SK-N-SH (cell line): ENCODE measurements around the gene KRTAP10-5.
"Not testable (repeated sequence)": the region's sequence is repeated elsewhere in the genome, so short reads cannot be mapped to it uniquely, and the experiment has no call there.

Experiments
- CHD2 ChIP-seq: fragments of 150-350 bp; IDR thresholded peaks from 2 replicates; pipeline ENCODE4 v1.6.1; 2018; ENCODE audit warnings: low read length; ENCODE audit not compliant: partially characterized antibody
- CTCF ChIP-seq: fragments of 200-600 bp; sonication (generic); IDR thresholded peaks from 2 replicates; pipeline ENCODE4 v1.6.1; 2017; ENCODE audit warnings: antibody characterized with exemption, mild to moderate bottlenecking, moderate library complexity
- EP300 ChIP-seq, 2 experiments: IDR thresholded peaks; 2 replicates each; pipeline versions ENCODE4 v1.4.0 to v1.6.1; 2012; ENCODE audit warnings: borderline replicate concordance in 1 of 2, low read depth in 1 of 2, low read length in 1 of 2
- JUND ChIP-seq: IDR thresholded peaks from 2 replicates; pipeline ENCODE4 v1.4.0; 2012
- POLR2AphosphoS5 ChIP-seq: IDR thresholded peaks from 2 replicates; pipeline ENCODE4 v1.6.1; 2012; ENCODE audit warnings: low read depth, low read length
- RCOR1 ChIP-seq: fragments of 150-350 bp; IDR thresholded peaks from 2 replicates; pipeline ENCODE4 v1.6.1; 2017; ENCODE audit warnings: antibody characterized with exemption, low read length
- REST ChIP-seq: IDR thresholded peaks from 2 replicates; pipeline ENCODE4 v1.6.1; 2012; ENCODE audit warnings: mild to moderate bottlenecking, low read depth, low read length, moderate library complexity
- RXRA ChIP-seq: IDR thresholded peaks from 2 replicates; pipeline ENCODE4 v1.4.0; 2012; ENCODE audit warnings: low read depth, mild to moderate bottlenecking, borderline replicate concordance
- TAF1 ChIP-seq: IDR thresholded peaks from 2 replicates; pipeline ENCODE4 v1.6.1; 2012; ENCODE audit warnings: low read depth, mild to moderate bottlenecking, low read length, moderate library complexity, borderline replicate concordance
- TF ChIP-seq, protein P1 (sequence below): IDR thresholded peaks from 2 replicates; pipeline ENCODE4; 2012

GRCh38 chr21:44627831-44628233 is 47.4 kb upstream of the KRTAP10-5 start:
- TF ChIP-seq CTCF; JUND; RXRA; REST; RCOR1; EP300 (IDR thresholded peaks at IDR 0.05; ENCODE audit: borderline replicate concordance in 1 of 2, low read depth in 1 of 2, low read length in 1 of 2); CHD2; TAF1; POLR2AphosphoS5: not testable (repeated sequence)
- TF ChIP-seq, protein P1, sequence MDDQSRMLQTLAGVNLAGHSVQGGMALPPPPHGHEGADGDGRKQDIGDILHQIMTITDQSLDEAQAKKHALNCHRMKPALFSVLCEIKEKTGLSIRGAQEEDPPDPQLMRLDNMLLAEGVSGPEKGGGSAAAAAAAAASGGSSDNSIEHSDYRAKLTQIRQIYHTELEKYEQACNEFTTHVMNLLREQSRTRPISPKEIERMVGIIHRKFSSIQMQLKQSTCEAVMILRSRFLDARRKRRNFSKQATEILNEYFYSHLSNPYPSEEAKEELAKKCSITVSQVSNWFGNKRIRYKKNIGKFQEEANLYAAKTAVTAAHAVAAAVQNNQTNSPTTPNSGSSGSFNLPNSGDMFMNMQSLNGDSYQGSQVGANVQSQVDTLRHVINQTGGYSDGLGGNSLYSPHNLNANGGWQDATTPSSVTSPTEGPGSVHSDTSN: not testable (repeated sequence)
